Stimulated activated CD8-positive, alpha-beta memory T cell treated with anti-CD3 and anti-CD28 coated beads, Interleukin-4, amount 100 ng/mL, for 4 hours (primary cell): Measurements from ENCODE around the gene KCNS1.

Experiments
- DNase-seq, 2 donors: peaks; one replicate each; pipeline ENCODE4 v3.0.0-alpha.2; 2020; ENCODE audit warnings: low read depth in 2 of 2, low spot score in 1 of 2

KCNS1 gene

DNA sequence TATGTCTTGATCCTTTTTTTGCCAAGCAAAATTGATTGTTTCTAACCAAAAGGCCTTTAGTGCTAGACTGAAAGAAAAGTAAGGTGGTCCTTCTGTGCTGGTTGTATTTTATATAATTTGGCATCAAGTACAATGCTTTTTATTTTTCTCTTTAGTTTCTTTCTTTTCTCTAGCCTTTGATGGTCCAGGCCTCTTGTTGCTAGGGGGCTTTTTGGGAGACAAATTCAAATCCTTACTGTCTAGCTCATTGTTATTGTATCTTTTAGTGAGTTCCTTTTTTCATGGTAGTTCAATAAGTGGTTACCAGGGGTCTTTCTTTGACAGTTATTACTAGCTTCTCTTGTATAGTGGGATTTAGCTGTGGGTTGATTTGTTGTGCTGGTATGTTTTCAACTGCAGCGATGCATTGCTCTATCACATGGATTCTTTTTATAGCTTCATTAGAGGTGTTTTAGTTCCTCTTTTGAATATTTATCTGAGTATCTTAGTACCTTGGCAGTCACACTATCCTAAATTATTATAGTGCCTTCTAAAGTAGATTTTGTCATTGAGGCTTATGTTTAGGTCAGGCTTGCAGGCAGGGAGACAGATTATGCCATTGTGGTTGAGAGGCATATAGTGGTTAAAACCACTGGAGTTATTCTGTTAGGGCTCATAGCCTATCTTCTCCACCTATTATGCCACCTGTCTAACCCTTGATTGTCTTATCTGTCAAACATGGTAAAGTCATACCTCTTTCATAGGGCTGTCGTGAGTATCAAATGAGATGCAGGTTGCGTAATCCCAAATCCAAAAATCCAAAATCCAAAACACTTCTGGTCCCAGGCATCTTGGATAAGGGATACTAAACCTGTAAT, 49.5 kb downstream of the KCNS1 start:
- no peak for DNase-seq

DNA sequence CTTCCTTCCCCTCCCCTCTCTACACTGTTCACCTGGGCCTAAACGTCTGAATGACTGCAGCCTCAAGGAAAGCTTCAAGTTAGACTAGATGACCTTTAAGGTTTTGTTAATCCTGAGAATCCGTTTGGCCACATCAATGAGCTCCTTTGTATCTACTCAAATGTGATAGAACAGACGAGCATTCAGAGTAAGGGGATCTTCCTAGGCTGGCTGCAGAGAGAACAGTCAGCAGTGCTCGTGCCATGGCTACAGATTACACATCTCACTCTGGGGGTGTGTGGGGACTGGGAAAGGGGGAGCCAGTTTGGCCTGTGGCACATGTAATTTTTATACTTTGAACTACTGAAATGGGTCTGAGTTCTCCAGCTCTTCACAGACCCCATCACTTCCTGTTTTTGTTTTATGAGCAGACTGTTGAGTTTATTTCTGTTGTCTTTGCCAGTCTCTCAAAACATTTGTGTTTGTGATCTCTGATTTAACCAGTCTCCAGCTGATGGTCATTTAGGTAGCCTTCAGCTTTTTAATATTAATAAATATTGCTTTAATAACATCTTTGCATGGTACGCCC, 50.9 kb downstream of the KCNS1 start:
- no peak for DNase-seq

DNA sequence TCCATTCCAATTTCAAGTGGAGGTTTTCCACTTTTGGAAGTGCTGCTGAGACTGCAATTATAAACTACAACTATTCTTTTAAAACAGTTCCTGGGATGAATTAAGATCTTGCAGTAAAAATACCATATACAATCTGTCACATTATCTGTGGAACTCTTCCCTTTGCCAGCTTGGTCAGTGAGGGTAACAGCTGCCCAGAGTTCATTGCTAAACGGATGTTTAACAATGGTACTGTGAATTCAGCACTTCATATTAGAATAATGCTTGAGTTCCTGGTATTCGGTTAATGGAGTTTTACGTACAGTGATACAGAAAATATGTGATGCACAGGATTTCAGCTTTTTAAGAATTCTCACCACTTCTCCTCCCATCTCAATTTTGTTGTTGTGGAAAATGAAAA, 51.5 kb downstream of the KCNS1 start:
- DNase-seq: no peak

GRCh38 chr20:45047581-45048119, 53.3 kb downstream of the KCNS1 start:
- no peak for DNase-seq

- DNase-seq: no peak
Observed at GRCh38 chr20:45044601-45045000, 56.3 kb downstream of the KCNS1 start.

DNA sequence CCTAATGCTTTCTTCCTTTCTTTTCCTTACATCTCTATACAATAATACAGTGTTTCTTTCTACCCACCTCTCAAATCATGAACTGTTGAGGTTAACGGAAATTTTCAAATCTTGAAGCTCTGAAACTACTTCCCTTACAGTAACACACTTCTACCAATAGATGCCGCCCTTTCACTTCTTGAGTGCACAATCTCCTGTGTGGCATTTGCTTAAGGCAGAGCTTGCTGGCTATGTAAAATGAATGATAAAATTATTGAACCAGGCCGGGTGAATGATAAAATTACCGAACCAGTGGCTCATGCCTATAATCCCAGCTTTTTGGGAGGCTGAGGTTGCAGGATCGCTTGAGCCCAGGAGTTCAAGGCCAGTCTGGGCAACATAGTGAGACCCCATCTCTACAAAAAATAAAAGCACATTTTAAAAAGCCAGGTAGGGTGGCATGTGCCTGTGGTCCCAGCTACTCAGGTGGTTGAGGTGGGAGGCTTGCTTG, 56.8 kb downstream of the KCNS1 start:
- peak in 1 of 2 donors; percentile 2 for DNase-seq

DNA sequence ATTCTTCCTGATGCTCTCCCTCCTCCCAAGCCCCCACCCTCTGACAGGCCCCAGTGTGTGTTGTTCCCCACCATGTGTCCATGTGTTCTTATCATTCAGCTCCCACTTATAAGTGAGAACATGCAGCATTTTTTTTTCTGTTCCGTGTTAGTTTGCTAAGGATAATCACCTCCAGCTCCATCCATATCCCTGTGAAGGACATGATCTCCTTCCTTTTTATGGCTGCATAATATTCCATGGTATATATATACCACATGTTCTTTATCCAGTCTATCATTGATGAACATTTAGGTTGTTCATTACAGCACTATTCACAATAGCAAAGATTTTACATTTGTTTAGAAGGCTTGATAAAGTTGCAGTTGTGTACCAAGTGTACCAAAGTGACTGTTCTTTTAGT, 57.9 kb downstream of the KCNS1 start:
- DNase-seq: no peak
